ENCODE data around the gene PRCD.

The PRCD gene

GRCh38 chr17:76539631-76540271 is at the start of gene PRCD:
Gene PRCD, plus strand, starts transcription at chr17:76540044. Its CDS starts 98 bp downstream, at chr17:76540142.
- H3K27ac ChIP-seq, result peak within 1 kb of the TSS; percentile 72
- no peaks in the 10 kb centered on the region for H3K9me3 ChIP-seq (ENCODE audit: control insufficient read depth, low read length)
- no peaks in the 10 kb centered on the region for H3K27me3 ChIP-seq (ENCODE audit: control insufficient read depth, insufficient read depth, low read length)
- H3K9ac ChIP-seq, result no peak within 1 kb of the TSS
- peaks cover 36% of the 10 kb centered on the region for H3K4me1 ChIP-seq
- H3K36me3 ChIP-seq (ENCODE audit: control insufficient read depth, insufficient read depth, low read length), result no peaks in the 10 kb centered on the region
- no peaks in the 10 kb centered on the region for H3K79me2 ChIP-seq
- TF ChIP-seq, protein P1, sequence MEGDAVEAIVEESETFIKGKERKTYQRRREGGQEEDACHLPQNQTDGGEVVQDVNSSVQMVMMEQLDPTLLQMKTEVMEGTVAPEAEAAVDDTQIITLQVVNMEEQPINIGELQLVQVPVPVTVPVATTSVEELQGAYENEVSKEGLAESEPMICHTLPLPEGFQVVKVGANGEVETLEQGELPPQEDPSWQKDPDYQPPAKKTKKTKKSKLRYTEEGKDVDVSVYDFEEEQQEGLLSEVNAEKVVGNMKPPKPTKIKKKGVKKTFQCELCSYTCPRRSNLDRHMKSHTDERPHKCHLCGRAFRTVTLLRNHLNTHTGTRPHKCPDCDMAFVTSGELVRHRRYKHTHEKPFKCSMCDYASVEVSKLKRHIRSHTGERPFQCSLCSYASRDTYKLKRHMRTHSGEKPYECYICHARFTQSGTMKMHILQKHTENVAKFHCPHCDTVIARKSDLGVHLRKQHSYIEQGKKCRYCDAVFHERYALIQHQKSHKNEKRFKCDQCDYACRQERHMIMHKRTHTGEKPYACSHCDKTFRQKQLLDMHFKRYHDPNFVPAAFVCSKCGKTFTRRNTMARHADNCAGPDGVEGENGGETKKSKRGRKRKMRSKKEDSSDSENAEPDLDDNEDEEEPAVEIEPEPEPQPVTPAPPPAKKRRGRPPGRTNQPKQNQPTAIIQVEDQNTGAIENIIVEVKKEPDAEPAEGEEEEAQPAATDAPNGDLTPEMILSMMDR (IDR thresholded peaks at IDR 0.05), result no peak
- H3K4me3 ChIP-seq (ENCODE audit: low read depth, low read length), result peak within 1 kb of the TSS; percentile 53
- peak within 1 kb of the TSS; percentile 84 for H2AFZ ChIP-seq
- H3K4me2 ChIP-seq (ENCODE audit: low read length), result peak within 1 kb of the TSS; percentile 77

DNA sequence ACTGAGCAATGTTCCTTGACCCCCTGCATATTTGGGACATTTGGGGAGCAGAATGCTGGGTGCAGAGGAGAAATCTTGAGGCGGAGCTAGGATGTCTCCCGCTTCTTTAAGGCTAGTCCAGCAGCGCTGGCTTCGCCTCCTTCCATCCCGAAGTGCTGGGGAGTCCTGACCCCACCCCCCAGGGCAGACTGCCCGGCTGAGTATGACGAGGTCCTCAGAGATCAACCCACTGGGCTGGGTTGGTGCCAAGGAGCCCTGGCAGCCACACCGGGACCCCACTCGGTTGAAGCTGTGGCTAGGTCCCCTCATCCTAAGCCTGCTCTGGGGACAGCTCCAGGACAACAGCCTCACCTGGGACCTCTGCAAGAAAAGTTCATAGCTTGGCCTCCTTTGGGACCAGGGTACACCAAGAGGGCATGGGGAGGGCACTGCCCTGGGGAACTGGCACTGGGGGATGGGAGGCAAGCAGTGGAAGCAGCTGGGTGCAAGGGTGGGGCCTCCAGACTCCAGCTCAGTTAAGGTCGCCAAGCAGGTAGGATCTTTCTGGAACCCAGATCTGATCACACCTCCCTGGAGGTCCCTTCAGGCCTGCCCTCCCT is 49.6 kb upstream of the PRCD start:
- H3K9ac ChIP-seq, result no peak overlapping the region
- H3K4me1 ChIP-seq, result no peaks in the 10 kb centered on the region
- no peak overlapping the region for H2AFZ ChIP-seq
- no peaks in the 10 kb centered on the region for H3K36me3 ChIP-seq (ENCODE audit: control insufficient read depth, insufficient read depth, low read length)
- H3K4me2 ChIP-seq (ENCODE audit: low read length), result no peak overlapping the region
- H3K27ac ChIP-seq, result no peak overlapping the region
- H3K27me3 ChIP-seq (ENCODE audit: control insufficient read depth, insufficient read depth, low read length), result no peaks in the 10 kb centered on the region
- H3K79me2 ChIP-seq, result no peaks in the 10 kb centered on the region
- H3K9me3 ChIP-seq (ENCODE audit: control insufficient read depth, low read length), result no peaks in the 10 kb centered on the region
- H3K4me3 ChIP-seq (ENCODE audit: low read depth, low read length), result no peak overlapping the region
- TF ChIP-seq, protein P1 (IDR thresholded peaks at IDR 0.05), result no peak

- H3K4me1 ChIP-seq, result no peaks in the 10 kb centered on the region
- H3K27me3 ChIP-seq (ENCODE audit: control insufficient read depth, insufficient read depth, low read length), result no peaks in the 10 kb centered on the region
- H3K79me2 ChIP-seq, result no peaks in the 10 kb centered on the region
- H3K4me2 ChIP-seq (ENCODE audit: low read length), result no peak overlapping the region
- H3K9me3 ChIP-seq (ENCODE audit: control insufficient read depth, low read length), result no peaks in the 10 kb centered on the region
- H3K4me3 ChIP-seq (ENCODE audit: low read depth, low read length), result no peak overlapping the region
- no peak overlapping the region for H2AFZ ChIP-seq
- H3K36me3 ChIP-seq (ENCODE audit: control insufficient read depth, insufficient read depth, low read length), result no peaks in the 10 kb centered on the region
- TF ChIP-seq, protein P1 (IDR thresholded peaks at IDR 0.05), result no peak
- no peak overlapping the region for H3K9ac ChIP-seq
- peak overlapping the region; percentile 66 for H3K27ac ChIP-seq
Observed at GRCh38 chr17:76491271-76492122, 48.3 kb upstream of the PRCD start.

GRCh38 chr17:76492123-76492988 is 47.5 kb upstream of the PRCD start:
- Histone ChIP-seq H3K9me3 (ENCODE audit: control insufficient read depth, low read length) (no peaks in the 10 kb centered on the region), H3K4me3 (ENCODE audit: low read depth, low read length) (no peak overlapping the region), H3K4me1 (no peaks in the 10 kb centered on the region), H3K36me3 (ENCODE audit: control insufficient read depth, insufficient read depth, low read length) (no peaks in the 10 kb centered on the region), H3K79me2 (no peaks in the 10 kb centered on the region), H3K27me3 (ENCODE audit: control insufficient read depth, insufficient read depth, low read length) (no peaks in the 10 kb centered on the region), H3K9ac (no peak overlapping the region), H2AFZ (no peak overlapping the region), H3K4me2 (ENCODE audit: low read length) (no peak overlapping the region), H3K27ac (peak overlapping the region; percentile 66)
- TF ChIP-seq, protein P1 (IDR thresholded peaks at IDR 0.05), result no peak
